Mesenchymal stem cell (in vitro differentiated cells and primary cell): Measurements from ENCODE around the gene FAAH2.

Experiments
- DNase-seq: peaks from one replicate; pipeline ENCODE4 v3.0.0-alpha.2; 2013
- H2AFZ ChIP-seq: one replicate; pipeline ENCODE4 v1.6.1; 2013; ENCODE audit warnings: low read depth, mild to moderate bottlenecking, control low read depth, inconsistent platforms, low read length, moderate library complexity
- H2AK5ac ChIP-seq: 2 replicates; pipeline ENCODE4 v1.6.1; 2013; ENCODE audit warnings: low read length, moderate library complexity, mild to moderate bottlenecking, inconsistent platforms; ENCODE audit not compliant: severe bottlenecking
- H2BK120ac ChIP-seq: one replicate; pipeline ENCODE4 v1.6.1; 2013; ENCODE audit warnings: low read depth, mild to moderate bottlenecking, inconsistent platforms, low read length, moderate library complexity
- H2BK12ac ChIP-seq, 2 experiments: one replicate each; pipeline ENCODE4 v1.6.1; 2013; ENCODE audit warnings: inconsistent platforms in 2 of 2, low read length in 2 of 2, mild to moderate bottlenecking in 2 of 2, moderate library complexity in 2 of 2, control low read depth in 1 of 2
- H2BK15ac ChIP-seq: one replicate; pipeline ENCODE4 v1.6.1; 2013; ENCODE audit warnings: mild to moderate bottlenecking, low read depth, inconsistent platforms; ENCODE audit not compliant: poor library complexity, severe bottlenecking
- H2BK5ac ChIP-seq: 2 replicates; pipeline ENCODE4 v1.6.1; 2013; ENCODE audit warnings: low read depth, mild to moderate bottlenecking, low read length, control low read depth, inconsistent platforms; ENCODE audit not compliant: poor library complexity, severe bottlenecking
- H3K14ac ChIP-seq, 2 experiments: one replicate each; pipeline ENCODE4 v1.6.1; 2013; ENCODE audit warnings: inconsistent platforms in 2 of 2, low read length in 2 of 2, control low read depth in 1 of 2, mild to moderate bottlenecking in 1 of 2, moderate library complexity in 1 of 2
- H3K18ac ChIP-seq, 2 experiments: one replicate each; pipeline ENCODE4 v1.6.1; 2013; ENCODE audit warnings: inconsistent platforms in 2 of 2, low read length in 2 of 2, control low read depth in 1 of 2, low read depth in 1 of 2, mild to moderate bottlenecking in 1 of 2
- H3K23ac ChIP-seq, 2 experiments: one replicate each; pipeline ENCODE4 v1.6.1; 2013; ENCODE audit warnings: inconsistent platforms in 2 of 2, low read length in 2 of 2, mild to moderate bottlenecking in 2 of 2, moderate library complexity in 2 of 2, control low read depth in 1 of 2
- H3K27ac ChIP-seq: 2 replicates; pipeline ENCODE4 v1.5.1; 2013; ENCODE audit warnings: mild to moderate bottlenecking, moderate library complexity, low read length, control low read depth, inconsistent platforms; ENCODE audit not compliant: poor library complexity, severe bottlenecking
- H3K27me3 ChIP-seq, 2 experiments: 2 replicates each; pipeline versions ENCODE4 v1.6.1 to v1.7.0; 2013; ENCODE audit warnings: low read length in 2 of 2, mild to moderate bottlenecking in 2 of 2, moderate library complexity in 2 of 2, control low read depth in 1 of 2, inconsistent platforms in 1 of 2; ENCODE audit not compliant: control insufficient read depth in 1 of 2, insufficient read depth in 1 of 2
- H3K36me3 ChIP-seq, 2 experiments: 2 replicates each; pipeline versions ENCODE4 v1.6.1 to v1.7.0; 2013; ENCODE audit warnings: low read length in 2 of 2, control low read depth in 1 of 2, inconsistent platforms in 1 of 2, low read depth in 1 of 2, mild to moderate bottlenecking in 1 of 2; ENCODE audit not compliant: insufficient read depth in 2 of 2, control insufficient read depth in 1 of 2
- H3K4ac ChIP-seq, 2 experiments: one replicate each; pipeline ENCODE4 v1.6.1; 2013; ENCODE audit warnings: inconsistent platforms in 2 of 2, low read length in 2 of 2, mild to moderate bottlenecking in 2 of 2, moderate library complexity in 2 of 2, control low read depth in 1 of 2, low read depth in 1 of 2
- H3K4me1 ChIP-seq: 2 replicates; pipeline ENCODE4 v1.6.1; 2013; ENCODE audit warnings: low read depth, low read length, control low read depth; ENCODE audit not compliant: control insufficient read depth, insufficient read depth
- H3K4me2 ChIP-seq: 2 replicates; pipeline ENCODE4 v1.6.1; 2013; ENCODE audit warnings: low read length, mild to moderate bottlenecking, inconsistent platforms; ENCODE audit not compliant: poor library complexity, severe bottlenecking
- H3K4me3 ChIP-seq, 2 experiments: 2 replicates each; pipeline versions ENCODE4 v1.5.1 to v1.7.0; 2013; ENCODE audit warnings: low read length in 2 of 2, mild to moderate bottlenecking in 2 of 2, control low read depth in 1 of 2, low read depth in 1 of 2; ENCODE audit not compliant: insufficient read depth in 1 of 2
- H3K79me1 ChIP-seq: replicated peaks from 2 replicates; pipeline ENCODE4 v1.6.1; 2013; ENCODE audit warnings: mild to moderate bottlenecking, control low read depth, low read length, inconsistent platforms; ENCODE audit not compliant: poor library complexity, severe bottlenecking
- H3K9ac ChIP-seq: 2 replicates; pipeline ENCODE4 v1.7.0; 2013; ENCODE audit warnings: mild to moderate bottlenecking, low read length, moderate library complexity
- H3K9me3 ChIP-seq: 2 replicates; pipeline ENCODE4 v1.7.0; 2013; ENCODE audit warnings: mild to moderate bottlenecking, low read length; ENCODE audit not compliant: control insufficient read depth
- H4K8ac ChIP-seq: one replicate; pipeline ENCODE4 v1.6.1; 2013; ENCODE audit warnings: inconsistent platforms, mild to moderate bottlenecking, low read length, moderate library complexity
- H4K91ac ChIP-seq: one replicate; pipeline ENCODE4 v1.6.1; 2013; ENCODE audit warnings: mild to moderate bottlenecking, low read length, inconsistent platforms
- WGBS: methylation state at CpG from one replicate; pipeline ENCODE4 v1.1.7; 2013; ENCODE audit warnings: mixed read lengths; 5-methylcytosine and 5-hydroxymethylcytosine counted together

Gene FAAH2

DNA sequence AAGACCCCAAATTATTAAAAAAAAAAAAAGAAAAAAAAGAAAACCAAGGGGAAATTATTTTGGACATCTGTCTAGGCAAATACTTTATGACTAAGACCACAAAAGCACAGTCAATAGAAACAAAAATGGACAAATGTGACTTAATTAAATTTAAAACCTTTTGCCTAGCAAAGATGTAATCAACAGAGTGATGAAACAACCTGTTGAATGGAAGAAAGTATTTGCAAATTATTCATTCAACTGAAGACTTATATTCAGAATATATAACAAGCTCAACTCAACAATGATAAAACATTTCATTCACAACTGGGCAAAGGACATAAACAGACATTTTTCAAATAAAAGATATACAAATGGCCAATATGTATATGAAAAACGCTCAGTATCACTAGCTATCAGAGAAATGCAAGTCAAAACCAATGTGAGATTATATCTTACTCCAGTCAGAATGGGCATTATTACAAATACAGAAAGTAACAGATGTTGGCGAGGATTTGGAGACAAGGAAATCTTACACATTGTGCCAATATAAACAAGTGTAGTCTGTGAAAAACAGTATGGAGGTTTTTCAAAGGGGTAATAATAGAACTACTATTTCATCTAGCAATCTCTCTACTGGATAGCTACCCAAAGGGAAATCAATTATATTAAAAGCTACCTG lies 67.1 kb downstream of the FAAH2 start:
- Histone ChIP-seq H3K9me3 (peaks cover 14% of the 10 kb centered on the region), H3K4me2 (no peak overlapping the region), H2BK120ac (no peak overlapping the region), H3K14ac (no peak overlapping the region), H3K4ac (no peak overlapping the region), H4K91ac (no peak overlapping the region), H3K79me1 (no peaks in the 10 kb centered on the region), H2AK5ac (no peak overlapping the region), H4K8ac (no peak overlapping the region), H2AFZ (no peak overlapping the region), H2BK12ac (no peak overlapping the region), H2BK5ac (no peak overlapping the region), H3K36me3 (no peaks in the 10 kb centered on the region), H3K4me3 (no peak overlapping the region), H3K27me3 (no peaks in the 10 kb centered on the region), H3K9ac (no peak overlapping the region), H2BK15ac (no peak overlapping the region), H3K18ac (no peak overlapping the region), H3K27ac (no peak overlapping the region), H3K23ac (no peak overlapping the region), H3K4me1 (no peaks in the 10 kb centered on the region)
- WGBS: no CpG with 5 or more reads among the region's 2 CpGs
- DNase-seq: no peak

GRCh38 chrX:57364145-57364544 lies 77.6 kb downstream of the FAAH2 start:
- no peak overlapping the region for H2BK15ac ChIP-seq
- no peak overlapping the region for H3K14ac ChIP-seq
- H2BK120ac ChIP-seq: no peak overlapping the region
- WGBS: 46% methylated on average over 1 of the region's 1 CpG
- no peak overlapping the region for H3K4me2 ChIP-seq
- no peaks in the 10 kb centered on the region for H3K36me3 ChIP-seq
- no peak overlapping the region for H2BK5ac ChIP-seq
- H3K27me3 ChIP-seq: peaks cover 0 to 6% of the 10 kb centered on the region in 2 experiments
- H4K8ac ChIP-seq: no peak overlapping the region
- H3K18ac ChIP-seq: no peak overlapping the region
- no peak for DNase-seq
- no peaks in the 10 kb centered on the region for H3K9me3 ChIP-seq
- no peak overlapping the region for H3K9ac ChIP-seq
- no peak overlapping the region for H4K91ac ChIP-seq
- no peak overlapping the region for H2AK5ac ChIP-seq
- no peak overlapping the region for H2BK12ac ChIP-seq
- no peak overlapping the region for H3K27ac ChIP-seq
- H3K4me1 ChIP-seq: no peaks in the 10 kb centered on the region
- H3K4me3 ChIP-seq: no peak overlapping the region
- no peak overlapping the region for H2AFZ ChIP-seq
- H3K79me1 ChIP-seq: no peaks in the 10 kb centered on the region
- no peak overlapping the region for H3K23ac ChIP-seq
- H3K4ac ChIP-seq: no peak overlapping the region

DNA sequence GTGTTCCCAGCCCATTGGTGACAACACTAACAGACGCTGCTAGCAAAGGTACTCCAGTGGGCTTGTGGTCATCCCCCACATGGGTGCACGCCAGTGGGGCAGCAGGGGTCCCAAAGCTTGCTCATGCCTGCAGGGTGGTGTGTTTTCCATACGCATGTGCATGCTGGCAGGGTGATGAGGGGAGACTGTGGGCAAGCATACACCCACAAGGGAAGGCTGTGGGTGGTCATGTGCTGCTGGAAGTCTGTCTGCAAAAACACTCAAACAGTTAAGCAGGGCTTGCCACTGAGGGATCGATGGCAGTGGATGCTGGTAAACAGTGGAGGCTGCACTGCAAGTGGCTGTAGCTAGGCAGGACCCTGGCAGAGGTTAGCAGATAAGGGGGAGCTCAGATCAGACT lies 79.9 kb downstream of the FAAH2 start:
- H2AK5ac ChIP-seq: no peak overlapping the region
- H4K91ac ChIP-seq: no peak overlapping the region
- no peak overlapping the region for H3K23ac ChIP-seq
- peaks cover 0 to 6% of the 10 kb centered on the region in 2 experiments for H3K27me3 ChIP-seq
- H2BK5ac ChIP-seq: no peak overlapping the region
- no peak overlapping the region for H3K27ac ChIP-seq
- H3K4me1 ChIP-seq: no peaks in the 10 kb centered on the region
- H3K4me3 ChIP-seq: no peak overlapping the region
- no peak overlapping the region for H3K18ac ChIP-seq
- no peak overlapping the region for H3K4ac ChIP-seq
- DNase-seq: no peak
- no peak overlapping the region for H2BK12ac ChIP-seq
- H2BK15ac ChIP-seq: no peak overlapping the region
- no peak overlapping the region for H3K4me2 ChIP-seq
- no peak overlapping the region for H3K14ac ChIP-seq
- no peak overlapping the region for H3K9ac ChIP-seq
- H4K8ac ChIP-seq: no peak overlapping the region
- WGBS: 71% methylated on average over 4 of the region's 4 CpGs
- H3K36me3 ChIP-seq: no peaks in the 10 kb centered on the region
- H2AFZ ChIP-seq: no peak overlapping the region
- no peaks in the 10 kb centered on the region for H3K9me3 ChIP-seq
- H3K79me1 ChIP-seq: no peaks in the 10 kb centered on the region
- no peak overlapping the region for H2BK120ac ChIP-seq

DNA sequence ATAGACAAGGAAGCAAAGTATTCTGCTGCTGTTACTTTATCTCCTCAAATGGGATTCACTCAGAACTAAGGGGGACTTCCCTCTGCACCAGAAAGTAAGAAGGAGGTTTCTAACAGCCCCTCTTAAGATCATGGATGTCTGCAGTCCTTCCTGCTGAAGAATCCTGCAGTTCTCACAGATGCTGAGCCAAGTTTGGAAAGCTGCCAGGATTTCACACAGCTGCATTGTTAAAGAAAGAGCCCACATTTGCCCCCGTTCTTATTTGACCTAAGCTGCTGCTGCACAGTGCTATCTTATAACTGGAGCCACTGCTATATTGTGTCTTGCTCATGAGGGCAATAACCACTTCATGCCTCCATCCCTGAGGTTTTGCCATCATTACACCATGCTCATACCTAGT lies 81.1 kb downstream of the FAAH2 start:
- WGBS: 0% methylated on average over 1 of the region's 1 CpG
- no peak overlapping the region for H2BK5ac ChIP-seq

More for the DNA sequence above, 81.1 kb downstream of the FAAH2 start:
- no peak overlapping the region for H2BK12ac ChIP-seq
- no peak overlapping the region for H4K91ac ChIP-seq
- no peak overlapping the region for H3K4ac ChIP-seq
- no peak overlapping the region for H2BK120ac ChIP-seq
- no peak overlapping the region for H3K27ac ChIP-seq
- H3K4me3 ChIP-seq: no peak overlapping the region
- DNase-seq: no peak
- H2AK5ac ChIP-seq: no peak overlapping the region
- H2AFZ ChIP-seq: no peak overlapping the region
- H3K9me3 ChIP-seq: no peaks in the 10 kb centered on the region
- no peak overlapping the region for H2BK15ac ChIP-seq
- H4K8ac ChIP-seq: no peak overlapping the region
- no peak overlapping the region for H3K18ac ChIP-seq
- peaks cover 0 to 6% of the 10 kb centered on the region in 2 experiments for H3K27me3 ChIP-seq
- H3K9ac ChIP-seq: no peak overlapping the region
- H3K36me3 ChIP-seq: no peaks in the 10 kb centered on the region
- no peak overlapping the region for H3K23ac ChIP-seq
- no peaks in the 10 kb centered on the region for H3K79me1 ChIP-seq
- H3K4me2 ChIP-seq: no peak overlapping the region
- H3K14ac ChIP-seq: no peak overlapping the region
- H3K4me1 ChIP-seq: no peaks in the 10 kb centered on the region
